Measurements from ENCODE around the gene PSMG4. TPM values are rescaled to one million over a fixed set of nuclear protein-coding genes. Genes with fewer than 3 reads are reported as not detected.

PSMG4 gene
- total and polyA plus RNA-seq, 8 donors: 4.0 to 92.7 (median 27.4) TPM

DNA sequence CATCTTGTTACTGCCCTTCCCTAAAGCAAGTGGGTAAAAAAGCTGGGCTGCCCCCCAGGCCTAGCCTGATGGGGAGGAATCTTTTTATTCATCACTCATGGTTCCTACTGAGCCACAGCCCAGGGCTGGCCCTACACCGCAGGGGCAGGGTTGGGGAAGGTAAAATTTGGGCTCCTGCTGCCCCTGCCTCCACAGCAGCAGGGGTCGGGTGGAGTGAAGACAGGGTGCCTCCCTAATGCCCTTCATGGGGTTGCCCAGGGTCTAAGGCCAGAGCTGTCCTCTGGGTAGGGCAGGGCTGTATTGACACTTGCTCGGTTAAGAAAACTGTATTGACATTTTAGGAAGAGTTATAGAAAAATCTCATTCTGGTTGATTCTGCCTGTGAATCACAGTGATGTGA is 8.9 kb upstream of the PSMG4 start:
- Histone ChIP-seq H3K27me3 (peaks cover 0 to 18% (median 0%) of the 10 kb centered on the region in 3 donors), H3K36me3 (no peaks in the 10 kb centered on the region), H3K27ac (no peak overlapping the region), H3K4me3 (no peak overlapping the region), H3K4me1 (peaks cover 12 to 34% (median 26%) of the 10 kb centered on the region in 4 donors), H3K9me3 (no peaks in the 10 kb centered on the region)
- WGBS, 5 donors: 87 to 96% (median 90%) methylated on average over 3 of the region's 3 CpGs
- DNase-seq: no peak
- TF ChIP-seq POLR2A (IDR thresholded peaks at IDR 0.05) (no peak), POLR2AphosphoS5 (IDR thresholded peaks at IDR 0.05) (no peak), EP300 (IDR thresholded peaks at IDR 0.05) (no peak)
- TF ChIP-seq, protein P1, sequence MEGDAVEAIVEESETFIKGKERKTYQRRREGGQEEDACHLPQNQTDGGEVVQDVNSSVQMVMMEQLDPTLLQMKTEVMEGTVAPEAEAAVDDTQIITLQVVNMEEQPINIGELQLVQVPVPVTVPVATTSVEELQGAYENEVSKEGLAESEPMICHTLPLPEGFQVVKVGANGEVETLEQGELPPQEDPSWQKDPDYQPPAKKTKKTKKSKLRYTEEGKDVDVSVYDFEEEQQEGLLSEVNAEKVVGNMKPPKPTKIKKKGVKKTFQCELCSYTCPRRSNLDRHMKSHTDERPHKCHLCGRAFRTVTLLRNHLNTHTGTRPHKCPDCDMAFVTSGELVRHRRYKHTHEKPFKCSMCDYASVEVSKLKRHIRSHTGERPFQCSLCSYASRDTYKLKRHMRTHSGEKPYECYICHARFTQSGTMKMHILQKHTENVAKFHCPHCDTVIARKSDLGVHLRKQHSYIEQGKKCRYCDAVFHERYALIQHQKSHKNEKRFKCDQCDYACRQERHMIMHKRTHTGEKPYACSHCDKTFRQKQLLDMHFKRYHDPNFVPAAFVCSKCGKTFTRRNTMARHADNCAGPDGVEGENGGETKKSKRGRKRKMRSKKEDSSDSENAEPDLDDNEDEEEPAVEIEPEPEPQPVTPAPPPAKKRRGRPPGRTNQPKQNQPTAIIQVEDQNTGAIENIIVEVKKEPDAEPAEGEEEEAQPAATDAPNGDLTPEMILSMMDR (IDR thresholded peaks at IDR 0.05): no peak
- intact Hi-C loops (cut with DNase I; ENCODE audit: low total_unique reads): loop anchor here (10.0 kb wide), 1 partner anchor 125 kb away; no protein-coding TSS in a partner anchor

DNA sequence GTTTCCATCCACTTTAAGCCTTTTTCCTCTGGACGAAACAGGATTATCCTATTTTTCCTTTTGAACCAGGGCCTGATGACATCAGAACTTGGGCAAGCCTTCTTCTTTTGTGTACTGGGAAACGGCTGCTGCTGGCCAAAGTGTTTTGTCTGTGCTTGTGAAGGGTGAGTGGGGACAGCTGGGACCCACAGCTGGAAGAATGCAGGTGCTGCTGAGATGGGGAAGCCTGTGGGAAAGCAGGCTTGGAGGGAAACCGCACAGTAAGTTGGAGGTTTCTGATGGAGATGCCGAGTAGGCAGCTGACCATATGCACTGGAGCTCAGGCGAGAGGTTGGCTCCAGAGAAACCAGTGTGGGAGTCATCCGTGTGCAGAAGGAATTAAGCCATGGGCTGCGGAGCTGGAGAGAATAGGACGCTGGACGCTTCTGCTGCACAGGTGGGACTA is 8.5 kb upstream of the PSMG4 start:
- Histone ChIP-seq H3K27me3 (peaks cover 0 to 18% (median 0%) of the 10 kb centered on the region in 3 donors), H3K36me3 (no peaks in the 10 kb centered on the region), H3K9me3 (no peaks in the 10 kb centered on the region), H3K4me1 (peaks cover 12 to 34% (median 26%) of the 10 kb centered on the region in 4 donors), H3K4me3 (no peak overlapping the region), H3K27ac (no peak overlapping the region)
- intact Hi-C loops (cut with DNase I; ENCODE audit: low total_unique reads): loop anchor here (10.0 kb wide), 1 partner anchor 125 kb away; no protein-coding TSS in a partner anchor
- no peak for TF ChIP-seq POLR2AphosphoS5 (IDR thresholded peaks at IDR 0.05)
- TF ChIP-seq EP300 (IDR thresholded peaks at IDR 0.05): no peak
- TF ChIP-seq, protein P1 (IDR thresholded peaks at IDR 0.05): no peak
- no peak for TF ChIP-seq POLR2A (IDR thresholded peaks at IDR 0.05)
- 78 to 83% (median 80%) methylated on average over 9 of the region's 9 CpGs for WGBS, 5 donors
- DNase-seq: peak in 1 of 2 donors; percentile 77

DNA sequence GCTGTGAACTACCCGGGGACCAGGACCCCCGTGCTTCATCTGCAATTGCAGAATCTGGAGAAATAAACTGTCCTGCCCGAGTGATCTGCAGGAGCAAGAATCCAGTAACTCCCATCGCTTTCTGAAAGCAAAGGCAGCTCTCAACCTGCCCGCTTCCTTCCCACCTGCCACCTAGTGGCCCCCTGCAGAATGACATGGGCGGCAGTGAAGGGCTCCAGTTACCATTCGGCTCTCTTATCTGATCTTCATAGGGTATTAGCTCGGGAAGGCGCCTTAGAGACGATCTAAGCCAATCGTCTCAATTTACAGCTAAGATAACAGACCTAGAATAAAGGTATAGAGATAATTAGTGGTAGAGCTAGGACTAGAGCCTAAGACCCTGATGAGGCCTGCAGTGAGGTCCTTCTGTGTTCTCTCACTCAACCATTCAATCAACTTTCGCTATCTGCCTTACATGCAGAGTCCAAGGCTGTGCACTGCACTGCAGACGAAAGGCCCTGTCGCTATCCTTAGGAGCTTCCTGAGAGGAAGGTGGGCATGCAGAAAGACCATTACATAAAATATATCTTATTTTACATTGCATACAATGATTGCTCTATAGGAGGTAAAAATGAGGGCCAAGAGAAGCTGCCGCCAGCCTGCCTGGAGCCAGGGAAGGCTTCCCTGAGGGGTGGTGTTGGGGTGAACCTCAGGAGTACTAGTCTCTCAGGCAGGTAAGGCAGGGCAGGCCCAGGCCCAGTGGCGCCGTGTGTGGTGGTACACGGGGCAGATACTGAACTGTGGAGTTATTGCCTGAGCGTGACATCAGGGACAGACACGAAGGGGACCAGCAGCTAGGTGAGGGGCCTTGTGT is 7.1 kb upstream of the PSMG4 start:
- intact Hi-C loops (cut with DNase I; ENCODE audit: low total_unique reads): loop anchor here (10.0 kb wide), 1 partner anchor 127 kb away; no protein-coding TSS in a partner anchor
- H3K27ac ChIP-seq: no peak overlapping the region

DNA sequence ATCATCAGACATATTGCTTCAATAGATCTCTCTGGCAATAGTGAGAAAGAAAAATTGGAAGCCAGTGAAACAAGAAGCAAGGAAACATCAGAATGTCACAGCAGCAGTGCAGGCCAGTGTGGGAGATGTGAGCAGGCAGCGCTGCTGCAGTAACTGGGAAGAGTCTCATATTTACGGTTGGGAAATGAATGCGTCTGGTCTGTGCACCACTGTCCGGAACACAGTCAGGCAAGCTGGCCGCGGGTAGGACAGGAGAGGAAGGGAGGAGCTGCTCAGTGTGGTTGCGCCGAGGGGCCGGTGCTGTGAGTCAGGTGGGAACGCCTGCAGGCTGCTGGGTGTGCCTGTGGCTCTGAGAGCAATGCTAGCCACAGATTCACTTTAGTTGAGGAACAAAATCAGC is 6.4 kb upstream of the PSMG4 start:
- Histone ChIP-seq H3K27ac (no peak overlapping the region), H3K4me3 (no peak overlapping the region), H3K9me3 (no peaks in the 10 kb centered on the region), H3K36me3 (no peaks in the 10 kb centered on the region), H3K27me3 (peaks cover 0 to 13% (median 0%) of the 10 kb centered on the region in 3 donors), H3K4me1 (peaks cover 12 to 32% (median 23%) of the 10 kb centered on the region in 4 donors)
- intact Hi-C loops (cut with DNase I; ENCODE audit: low total_unique reads): loop anchor here (10.0 kb wide), 1 partner anchor 128 kb away; no protein-coding TSS in a partner anchor
- no peak for DNase-seq
- 80 to 90% (median 84%) methylated on average over 10 of the region's 10 CpGs for WGBS, 5 donors
- no peak for TF ChIP-seq EP300 (IDR thresholded peaks at IDR 0.05)
- TF ChIP-seq POLR2AphosphoS5 (IDR thresholded peaks at IDR 0.05): no peak
- TF ChIP-seq, protein P1 (IDR thresholded peaks at IDR 0.05): no peak
- no peak for TF ChIP-seq POLR2A (IDR thresholded peaks at IDR 0.05)

More for the DNA sequence above, 7.1 kb upstream of the PSMG4 start:
- H3K4me1 ChIP-seq: peaks cover 12 to 34% (median 26%) of the 10 kb centered on the region in 4 donors
- TF ChIP-seq EP300 (IDR thresholded peaks at IDR 0.05) (no peak), POLR2AphosphoS5 (IDR thresholded peaks at IDR 0.05) (peak in 2 of 3 donors; percentile 42 to 83)
- TF ChIP-seq, protein P1 (IDR thresholded peaks at IDR 0.05): peak in 5 of 7 experiments; percentile 96 to 99 (median 98)
- 33 to 36% (median 35%) methylated on average over 20 of the region's 20 CpGs for WGBS, 5 donors
- H3K4me3 ChIP-seq: no peak overlapping the region
- H3K27me3 ChIP-seq: peaks cover 0 to 16% (median 0%) of the 10 kb centered on the region in 3 donors
- DNase-seq: peak; percentile 89 to 94
- H3K36me3 ChIP-seq: no peaks in the 10 kb centered on the region
- H3K9me3 ChIP-seq: no peaks in the 10 kb centered on the region

Data from stomach (tissue), 9 donors.